T-helper 2 cell treated with Interferon-gamma antibody and Interleukin-4, amounts not matched to agents 100 ng/mL and 5 ng/mL, for 36 hours (primary cell): ENCODE results near the gene ACTR6. TPM values are rescaled to one million over a fixed set of nuclear protein-coding genes. Genes with fewer than 3 reads are reported as not detected.

Experiments used
- intact Hi-C: fragments of 100-400 bp; cut with micrococcal nuclease; formaldehyde crosslinking; loops from one replicate; pipeline ENCODE4 v1.15.1; 2023
- total RNA-seq: library from RNA; stranded (reverse); gene quantifications from 2 replicates; pipeline ENCODE4 v1.2.3, GENCODE V29; 2022

The ACTR6 gene
- total RNA-seq, 1 donor from 2014 or later = 29.2 TPM

DNA sequence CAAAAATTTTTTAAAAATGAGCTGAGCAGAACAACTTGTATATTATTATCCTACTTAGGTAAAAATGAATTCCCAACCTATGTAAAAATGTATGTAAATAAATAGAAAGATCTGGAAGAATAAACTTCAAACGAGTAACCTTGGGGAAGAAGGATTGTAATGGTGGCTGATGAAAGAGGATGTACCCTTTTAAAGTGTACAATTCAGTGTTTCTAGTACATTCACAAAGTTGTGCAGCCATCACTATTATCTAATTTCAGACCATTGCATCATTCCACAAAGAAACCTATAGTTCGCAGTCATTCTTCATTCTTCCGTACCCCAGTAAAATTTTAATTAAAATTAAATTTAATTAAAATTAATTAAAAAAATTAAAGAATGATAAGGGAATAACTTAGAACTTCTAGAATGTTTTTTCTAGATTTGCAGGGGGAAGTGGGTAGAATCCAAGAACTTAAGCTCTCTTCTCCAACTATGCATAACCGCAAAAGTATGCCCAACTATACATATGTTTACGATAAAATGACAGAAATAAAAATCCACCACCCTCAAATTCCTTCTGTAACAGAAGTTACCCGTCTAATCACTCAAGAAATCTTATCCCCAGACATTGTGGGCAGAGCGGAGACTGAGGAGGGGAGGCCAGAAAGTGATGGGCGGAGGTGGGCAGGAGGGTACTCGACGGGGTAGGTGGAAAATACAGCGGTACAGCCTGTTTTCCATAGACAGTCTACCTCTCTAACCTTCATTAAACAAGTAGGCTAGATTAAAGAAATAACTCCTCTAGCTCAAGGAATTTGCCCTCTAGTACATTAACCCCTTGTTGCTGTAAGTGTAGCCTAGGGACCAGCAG lies 65.3 kb downstream of the ACTR6 start:
- intact Hi-C loops = loop anchor here (2.0 kb wide), 1 partner anchor 1763 kb away; no protein-coding TSS in a partner anchor

DNA sequence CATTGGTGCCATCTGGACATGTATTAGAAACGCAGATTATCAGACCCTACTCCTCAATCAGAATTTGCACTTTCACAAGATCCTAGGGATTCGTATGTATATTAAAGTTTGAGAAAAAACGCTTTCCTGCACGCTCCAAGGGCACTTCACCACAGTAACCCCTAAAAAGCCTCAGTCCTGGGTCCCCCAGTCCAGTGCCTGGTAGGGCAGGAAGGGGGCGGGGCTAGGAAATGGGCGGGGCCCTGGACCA lies 65.9 kb downstream of the ACTR6 start:
- intact Hi-C loops = loop anchor here (2.0 kb wide), 1 partner anchor 1764 kb away; no protein-coding TSS in a partner anchor

DNA sequence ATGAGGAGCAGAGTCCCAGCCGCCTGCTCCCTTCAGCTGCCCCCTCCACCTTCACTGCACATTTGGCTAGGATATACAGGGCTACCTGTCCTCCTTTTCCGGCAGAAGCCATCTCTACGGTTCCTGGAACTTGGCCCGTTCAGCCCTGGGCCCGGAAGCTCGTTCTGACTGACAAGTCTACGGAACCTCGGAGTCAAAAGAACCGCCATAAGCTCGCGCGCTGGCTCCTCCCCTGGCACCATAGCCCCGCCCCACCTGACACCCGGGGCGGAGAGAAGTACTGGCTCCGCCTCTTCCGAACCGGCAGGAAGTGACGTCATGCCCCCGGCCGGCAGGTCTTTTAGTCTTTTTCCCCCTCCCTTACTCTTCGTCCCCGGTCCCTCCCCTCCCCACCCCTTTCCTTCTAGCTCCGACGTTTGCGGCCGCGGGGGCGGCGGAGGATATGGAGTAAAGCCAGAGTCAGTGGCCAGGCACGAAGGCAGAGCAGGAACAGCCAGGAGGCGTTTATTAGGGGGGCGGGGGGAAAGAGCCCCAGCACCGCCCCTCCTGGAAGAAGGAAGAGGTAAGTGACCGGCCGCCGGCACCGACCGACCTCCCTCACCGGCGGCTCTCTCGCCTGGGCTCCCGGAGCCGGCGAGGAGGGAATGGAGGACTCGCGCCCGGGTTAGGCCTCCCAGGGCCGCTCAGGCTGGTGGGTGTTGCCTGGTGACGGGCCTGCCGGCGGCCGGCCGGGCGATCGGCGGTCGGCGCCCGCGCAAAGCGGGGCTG lies 66.4 kb downstream of the ACTR6 start, which contains the start of the genes DEPDC4 and SCYL2:
DEPDC4 (minus strand) TSS at position 245 of the 768 bp plus-strand sequence; CDS start at position 242, 3 bp downstream.
SCYL2 (plus strand) TSS at position 343 of the 768 bp plus-strand sequence. CDS start 15,794 bp downstream, outside the sequence.
- intact Hi-C loops = loop anchor here (1.0 to 2.0 kb wide), 5 partner anchors 67 to 1764 kb away; partner anchors contain the start of genes ACTR6, BLTP3B and SLC25A3

DNA sequence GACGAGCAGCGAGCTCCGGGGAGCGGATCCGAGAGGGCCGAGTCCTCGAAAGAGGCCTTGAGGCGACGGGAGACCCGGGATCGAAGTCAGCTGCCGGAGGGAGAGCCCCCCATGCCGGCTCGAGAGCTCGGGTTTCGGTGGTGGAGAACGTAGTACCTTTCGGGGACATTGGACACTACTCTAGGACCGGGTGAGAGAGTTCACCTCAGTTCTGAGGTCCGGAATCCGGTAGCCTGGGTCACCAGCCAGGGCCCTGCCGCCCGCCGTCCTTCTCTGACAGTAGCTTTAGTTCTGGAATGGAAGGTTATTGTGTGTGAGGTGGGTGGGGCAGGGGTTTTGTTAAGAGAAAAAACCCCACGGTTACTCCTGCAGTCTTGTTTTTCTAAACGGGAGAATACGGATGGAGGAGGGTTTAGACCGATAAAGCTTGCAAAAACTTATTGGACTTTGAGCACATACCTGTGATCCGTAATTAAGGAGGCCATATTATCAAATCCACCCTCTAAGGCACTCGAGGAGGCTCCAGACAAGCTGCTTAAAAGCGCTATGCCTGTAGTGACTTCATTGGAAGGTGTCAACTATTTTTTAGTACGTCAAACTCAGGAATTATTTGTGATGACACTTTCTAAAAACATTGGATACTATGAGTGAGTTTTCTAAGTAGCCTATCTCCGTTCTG lies 67.1 kb downstream of the ACTR6 start:
- intact Hi-C loops = loop anchor here (1.0 to 2.0 kb wide), 5 partner anchors 67 to 1765 kb away; partner anchors contain the start of genes ACTR6, BLTP3B and SLC25A3

DNA sequence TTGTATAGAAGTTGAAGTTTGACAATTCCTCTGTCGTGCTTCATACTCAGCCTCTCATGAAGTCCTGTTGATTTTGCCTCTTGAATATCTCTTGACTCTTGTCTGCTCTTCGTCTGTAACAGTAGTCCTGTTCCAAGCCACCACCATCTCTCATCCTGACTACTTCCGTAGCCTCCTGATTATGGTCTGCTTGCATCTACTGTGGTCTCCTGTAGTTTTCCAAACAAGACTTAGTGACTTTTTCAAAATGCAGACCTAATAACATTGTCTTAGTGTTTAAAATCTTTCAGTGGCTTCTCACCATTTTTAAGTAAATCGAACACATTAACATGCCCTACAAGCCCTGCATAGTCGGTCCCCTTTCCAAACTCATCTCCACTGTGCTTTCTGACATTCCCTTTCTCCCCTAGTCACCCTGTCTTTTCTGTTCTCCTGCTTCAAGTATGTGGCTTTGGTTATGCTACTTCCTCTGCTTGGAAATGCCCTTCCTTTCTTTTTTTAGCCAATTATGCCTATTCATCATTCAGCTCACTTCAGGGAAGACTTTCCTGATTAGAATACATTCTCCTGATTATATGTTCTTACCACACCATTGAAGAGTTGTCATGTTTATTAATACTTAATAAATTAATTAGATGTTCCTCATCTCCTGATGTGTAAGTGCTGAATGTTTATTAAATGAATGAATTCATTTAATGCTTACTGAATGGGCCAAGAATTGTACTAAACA lies 68.4 kb downstream of the ACTR6 start:
- intact Hi-C loops = no loop called here

DNA sequence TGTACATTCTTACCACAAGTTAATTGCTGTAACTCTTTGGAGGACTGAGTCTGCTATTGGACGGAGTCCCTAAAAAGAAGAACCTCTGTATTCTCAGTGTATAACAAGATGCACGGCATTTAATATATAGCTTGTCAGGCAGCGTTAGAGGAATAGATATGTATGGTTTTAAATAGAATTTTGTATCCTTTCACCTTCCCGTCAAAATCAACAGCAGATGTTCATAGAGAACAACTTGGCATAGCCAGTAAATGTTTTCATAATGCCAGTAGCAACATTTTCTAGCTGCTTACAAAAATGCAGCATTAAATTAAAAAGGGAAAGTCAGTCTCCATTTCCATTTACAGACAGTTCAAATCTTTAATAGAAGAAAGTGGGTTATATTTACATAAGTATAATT lies 73.2 kb downstream of the ACTR6 start:
- intact Hi-C loops = no loop called here

Other genes starting within 250 kb of the ACTR6 start
- 0.52 and 0.86 TPM in 2 replicates for gene ANKS1B, start 215.9 kb upstream of the ACTR6 start, total RNA-seq
- 29.6 and 32.1 TPM in 2 replicates for gene BLTP3B, start 57.9 kb upstream of the ACTR6 start, total RNA-seq
- gene DEPDC4, start 66.3 kb downstream of the ACTR6 start, total RNA-seq = 2.0 and 2.1 TPM in 2 replicates
- gene SCYL2, start 66.4 kb downstream of the ACTR6 start, total RNA-seq = 32.0 and 37.7 TPM in 2 replicates
- gene SLC17A8, start 156.3 kb downstream of the ACTR6 start, total RNA-seq = not detected in 2 replicates